Hematopoietic multipotent progenitor cell (in vitro differentiated cells): ENCODE measurements around the gene MOGAT2. TPM values are rescaled to one million over a fixed set of nuclear protein-coding genes. Genes with fewer than 3 reads are reported as not detected.

Source experiments
- DNase-seq, 3 donors: peaks; one replicate each; pipeline ENCODE4 v3.0.0-alpha.2; 2011 to 2015; ENCODE audit warnings: low read depth in 2 of 3, low spot score in 2 of 3
- small RNA-seq: library from RNA; depleted of rRNA; stranded (forward); fragments of <200 nt; gene quantifications from one replicate; pipeline ENCODE3, GENCODE V24; 2012
- total RNA-seq: library from RNA; depleted of rRNA; stranded (reverse); fragments of >200 nt; gene quantifications from one replicate; pipeline ENCODE4 v1.2.3, GENCODE V29; 2012

MOGAT2 gene
- total RNA-seq, 1 donor: under 0.01 TPM

DNA sequence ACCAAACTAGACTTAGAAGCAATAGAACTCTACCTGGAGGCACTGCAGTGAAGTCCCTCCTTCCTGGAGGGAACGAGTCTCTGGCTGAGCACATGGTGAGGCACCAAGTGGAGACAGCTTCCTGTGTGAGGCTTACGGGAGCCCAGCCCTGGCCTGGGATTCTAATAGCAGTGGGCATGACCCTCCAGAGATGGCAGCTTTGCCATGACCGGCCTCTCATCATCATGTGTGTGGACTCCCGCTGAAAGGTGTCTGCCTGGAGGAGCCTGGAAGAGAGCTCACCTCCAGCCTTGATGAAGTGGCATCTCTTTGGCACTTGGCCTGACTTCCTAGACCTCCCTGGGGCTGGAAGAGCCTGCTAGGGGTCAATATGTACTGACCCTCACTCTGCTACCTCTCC, 58.9 kb downstream of the MOGAT2 start:
- DNase-seq: no peak

DNA sequence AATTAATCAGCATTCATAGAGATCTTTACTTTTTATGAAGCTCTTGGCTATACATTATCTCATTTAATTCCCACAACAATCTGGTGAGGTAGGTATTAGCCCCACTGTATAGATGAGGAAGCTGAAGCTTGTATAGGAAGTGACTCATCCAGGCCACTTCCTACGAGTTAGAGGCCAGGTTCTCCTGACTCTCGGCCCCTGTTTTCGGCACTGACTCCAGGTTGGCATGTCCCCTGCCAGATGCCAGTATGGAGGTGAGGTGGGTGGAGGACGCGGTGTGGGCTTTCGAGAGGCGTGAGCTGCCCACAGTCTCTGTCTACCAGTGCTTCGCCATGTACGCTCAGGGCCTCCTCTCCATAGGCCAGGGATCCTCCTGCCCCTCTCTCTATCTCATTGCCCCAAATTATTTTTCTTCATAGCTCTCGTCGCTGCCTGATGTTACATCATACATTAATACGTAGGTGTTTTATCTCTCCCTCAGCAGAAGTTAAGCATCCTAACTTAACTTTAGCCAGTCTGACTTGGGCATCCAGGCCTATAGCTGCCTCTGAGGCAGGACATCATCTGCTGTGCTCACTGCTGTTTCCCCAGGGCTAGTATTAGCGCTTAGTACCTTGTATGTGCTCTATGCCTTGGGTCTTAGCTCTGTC, 59.9 kb downstream of the MOGAT2 start:
- DNase-seq: peak in 1 of 3 donors; percentile 26

- DNase-seq: no peak
These were observed 61.3 kb downstream of the MOGAT2 start for GRCh38 chr11:75778962-75779361.

GRCh38 chr11:75779960-75780359, 62.3 kb downstream of the MOGAT2 start:
- peak in 1 of 3 donors; percentile 58 for DNase-seq

GRCh38 chr11:75780888-75781287, 63.2 kb downstream of the MOGAT2 start:
- DNase-seq: no peak

DNA sequence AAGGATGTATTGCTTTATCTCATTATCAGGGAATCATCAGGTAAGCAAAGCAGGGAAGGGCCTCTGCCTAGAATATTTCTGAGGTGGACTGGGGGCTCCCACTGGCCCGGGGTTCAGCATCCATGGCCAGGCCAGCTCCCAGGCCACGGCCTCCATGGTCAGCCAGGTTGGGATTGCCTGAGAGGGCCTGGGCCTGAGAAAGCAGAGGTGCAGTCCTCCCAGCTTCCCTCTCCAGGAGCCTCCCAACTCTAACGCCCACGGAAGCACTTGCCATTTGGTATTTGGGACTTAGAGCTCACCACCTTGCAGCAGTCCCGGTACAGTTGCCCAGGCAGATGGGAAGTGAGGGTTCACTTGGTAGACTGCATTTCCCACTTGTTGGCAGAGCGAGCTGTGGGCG, 63.7 kb downstream of the MOGAT2 start:
- DNase-seq: no peak

DNA sequence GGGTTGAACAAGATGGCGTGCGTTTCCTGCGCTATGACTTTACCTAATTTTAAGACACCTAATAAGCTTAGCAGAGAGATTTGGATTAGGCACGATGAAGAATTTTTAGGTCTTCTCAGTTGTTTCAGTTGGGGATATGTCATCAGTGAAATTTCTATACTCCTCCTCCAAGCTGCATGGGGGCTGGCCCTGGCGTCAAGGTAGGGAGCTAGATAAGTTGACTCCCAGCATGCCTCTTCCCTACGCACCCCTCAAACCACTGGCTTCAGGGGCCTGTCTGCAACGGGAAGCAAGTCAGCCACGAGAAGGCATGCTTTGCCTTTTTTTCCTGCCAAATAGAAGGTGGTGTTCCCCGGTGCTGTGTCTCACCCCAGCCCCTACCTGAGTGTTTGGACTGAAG, 64.2 kb downstream of the MOGAT2 start:
- DNase-seq: no peak

Small RNA genes within 50 kb of the gene (small RNA-seq; reads per million reads assigned to genes)
- not detected for gene RN7SL786P

Other genes with a start within 250 kb of the MOGAT2 start
- gene GDPD5, start 191.9 kb upstream of the MOGAT2 start, total RNA-seq: 5.7 TPM
- 92.4 TPM for gene SERPINH1, start 155.6 kb upstream of the MOGAT2 start, total RNA-seq
- under 0.01 TPM for gene MAP6, start 48.8 kb upstream of the MOGAT2 start, total RNA-seq
- gene DGAT2, start 50.9 kb downstream of the MOGAT2 start, total RNA-seq: 1.1 TPM
- 16.2 TPM for gene UVRAG, start 97.4 kb downstream of the MOGAT2 start, total RNA-seq